ENCODE data around the gene FHIT.
"Not testable (repeated sequence)": the region's sequence is repeated elsewhere in the genome, so short reads cannot be mapped to it uniquely, and the experiment has no call there.

FHIT gene

GRCh38 chr3:59953104-59953503 is 1298.1 kb downstream of the FHIT start:
- no peak for DNase-seq

- DNase-seq = no peak
These were observed 1301.9 kb downstream of the FHIT start for GRCh38 chr3:59949311-59949710.

- no peak for DNase-seq
These were observed 1304.9 kb downstream of the FHIT start for GRCh38 chr3:59946401-59946800.

DNA sequence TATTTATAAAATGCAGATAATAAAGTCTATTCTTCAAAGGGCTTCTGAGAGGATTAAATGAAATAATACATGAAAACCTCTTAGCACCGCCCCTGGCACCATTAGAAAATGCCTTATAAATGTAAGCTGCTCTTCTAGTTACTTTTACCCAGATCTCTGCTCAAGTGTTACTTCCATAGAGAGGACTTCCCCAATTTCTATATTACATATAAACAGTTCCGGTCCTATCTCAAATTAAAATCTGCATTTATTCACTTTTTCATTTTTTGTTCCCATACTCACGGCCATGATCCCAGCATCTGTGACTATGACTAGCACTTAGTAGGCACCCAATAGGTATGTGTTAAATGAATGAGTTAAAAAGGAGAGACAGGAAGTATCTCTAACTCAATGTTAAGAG is 1310.5 kb downstream of the FHIT start:
- no peak for DNase-seq

- no peak for DNase-seq
These were observed 1311.3 kb downstream of the FHIT start for GRCh38 chr3:59939826-59940426.

DNA sequence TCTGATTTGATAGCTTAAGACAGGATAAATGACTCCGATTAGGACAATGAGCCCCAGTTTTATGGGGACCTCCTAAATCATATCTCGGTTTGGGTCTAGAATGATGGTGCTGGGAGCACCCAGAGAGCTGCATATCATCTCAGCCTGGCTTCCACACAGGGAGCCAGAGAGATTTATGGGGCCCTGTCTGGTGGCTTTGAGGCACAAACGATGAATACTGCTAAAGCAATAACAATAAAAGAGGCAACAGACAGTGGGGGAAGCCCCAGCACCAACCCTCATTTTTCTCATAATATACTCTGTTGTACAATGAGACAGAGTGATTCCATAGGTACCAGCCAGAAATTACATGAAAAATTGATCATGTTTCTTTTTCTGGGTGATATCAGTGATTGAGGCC is 1312.4 kb downstream of the FHIT start:
- DNase-seq = no peak

- DNase-seq = no peak
These were observed 1314.1 kb downstream of the FHIT start for GRCh38 chr3:59937201-59937600.

DNA sequence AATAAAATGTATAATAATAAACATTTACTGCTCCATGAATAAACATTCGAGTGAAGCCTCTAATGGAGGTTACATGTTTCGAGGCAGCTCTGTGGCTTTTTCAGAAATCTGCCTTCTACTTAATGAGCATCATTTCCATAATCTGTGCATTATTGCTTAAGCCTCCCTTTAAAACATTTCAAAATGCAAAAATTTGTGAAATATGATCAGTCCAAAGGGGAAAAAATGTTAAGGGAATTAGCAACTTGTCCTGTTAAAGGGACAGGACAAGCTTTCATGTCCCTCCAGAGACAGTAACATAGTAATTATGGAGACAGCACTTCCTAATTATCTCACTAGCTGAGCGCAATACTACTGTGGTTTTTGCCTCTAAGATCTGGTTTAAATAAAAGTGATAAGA is 1314.8 kb downstream of the FHIT start:
- DNase-seq = no peak

DNA sequence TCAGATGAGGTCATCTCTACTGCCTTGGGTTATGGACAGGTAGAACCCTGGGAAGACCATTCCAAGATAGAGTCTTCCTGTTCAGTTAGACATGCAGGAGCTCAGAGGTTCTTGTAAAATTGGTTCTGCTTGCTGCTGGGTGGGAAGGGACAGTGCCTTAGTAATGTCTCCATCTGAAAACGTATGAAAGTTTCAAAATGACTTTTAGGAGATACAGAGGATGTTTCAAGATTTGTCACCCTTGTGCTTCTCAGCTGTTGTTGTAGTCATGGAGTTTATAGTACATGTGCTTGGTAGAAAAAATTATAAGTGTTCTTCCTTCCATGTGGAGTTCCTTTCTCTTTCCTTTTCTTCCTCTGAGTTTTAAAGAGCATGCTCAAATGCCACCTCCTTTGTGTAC is 1316.2 kb downstream of the FHIT start:
- DNase-seq = no peak

DNA sequence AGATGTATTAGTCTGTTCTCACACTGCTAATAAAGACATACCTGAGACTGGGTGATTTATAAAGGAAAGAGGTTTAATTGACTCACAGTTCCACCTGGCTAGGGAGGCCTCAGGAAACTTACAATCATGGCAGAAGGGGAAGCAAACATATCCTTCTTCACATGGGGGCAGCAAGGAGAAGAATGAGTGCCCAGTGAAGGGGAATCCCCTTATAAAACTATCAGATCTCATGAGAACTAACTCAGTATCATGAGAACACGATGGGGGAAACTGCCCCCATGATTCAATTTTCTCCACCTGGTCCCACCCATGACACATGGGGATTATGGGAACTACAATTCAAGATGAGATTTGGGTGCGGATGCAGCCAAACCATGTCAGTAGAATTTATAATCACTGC is 1316.7 kb downstream of the FHIT start:
- DNase-seq = not testable (repeated sequence)

DNA sequence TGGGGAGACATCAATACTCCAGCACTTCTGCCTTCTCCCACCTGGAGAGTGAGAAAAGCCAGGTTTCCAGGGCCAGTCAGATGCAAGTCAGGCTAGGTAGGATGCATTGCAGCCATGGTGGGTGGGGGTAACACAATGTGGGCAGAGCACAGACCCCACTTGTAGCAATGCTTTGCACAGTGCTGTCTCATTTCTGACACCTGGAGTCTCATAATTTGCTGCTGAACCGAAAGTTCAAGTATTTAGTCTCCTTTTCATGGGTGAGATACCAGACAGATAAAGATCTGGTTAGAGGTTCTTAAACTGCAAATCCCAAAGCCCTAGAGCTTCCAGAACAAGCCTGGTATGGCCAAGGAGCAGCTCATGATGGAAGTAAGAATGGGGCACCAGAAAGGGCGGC is 1321.1 kb downstream of the FHIT start:
- no peak for DNase-seq

GRCh38 chr3:59927056-59927455 is 1324.2 kb downstream of the FHIT start:
- no peak for DNase-seq

DNA sequence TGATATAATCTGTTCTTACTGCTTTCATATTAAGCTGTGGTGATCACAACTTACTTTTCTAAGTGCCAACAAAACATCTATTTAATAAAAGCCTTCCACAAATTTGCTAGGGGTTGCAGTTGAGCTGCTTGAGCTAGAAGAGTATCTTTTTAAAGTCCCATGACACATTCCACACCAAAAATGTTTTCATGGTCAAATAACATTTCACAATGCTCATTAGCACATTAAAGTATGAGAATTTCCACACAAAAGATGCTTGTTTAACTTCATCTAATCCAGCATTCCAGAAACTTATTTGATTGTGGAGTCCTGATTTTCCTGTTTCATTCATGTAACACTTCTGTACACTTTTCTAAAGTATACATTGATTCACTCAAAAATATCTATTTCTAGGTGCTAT is 1325.3 kb downstream of the FHIT start:
- DNase-seq = no peak

DNA sequence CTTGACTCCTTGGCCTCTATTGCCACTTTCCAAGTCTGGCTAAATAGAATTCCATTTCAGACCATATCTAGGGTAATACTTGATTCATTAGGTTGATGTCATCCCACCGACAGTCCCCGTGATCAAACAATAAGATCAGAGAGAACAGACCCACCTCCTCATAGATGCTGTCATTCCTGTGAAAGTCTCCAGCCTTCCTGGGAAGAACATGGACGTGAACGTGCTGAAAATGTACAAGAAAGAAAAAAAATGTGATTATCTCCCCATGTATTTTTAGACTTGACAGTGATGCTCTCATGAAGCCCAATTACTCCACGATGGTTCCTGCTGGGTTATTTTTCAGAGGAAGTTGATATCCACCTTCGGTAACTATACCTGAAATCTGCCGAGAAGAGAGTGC is 1329.1 kb downstream of the FHIT start:
- no peak for DNase-seq

GRCh38 chr3:59920822-59921221 is 1330.4 kb downstream of the FHIT start:
- DNase-seq = no peak

- no peak for DNase-seq
These were observed 1331.7 kb downstream of the FHIT start for GRCh38 chr3:59919586-59919985.

DNA sequence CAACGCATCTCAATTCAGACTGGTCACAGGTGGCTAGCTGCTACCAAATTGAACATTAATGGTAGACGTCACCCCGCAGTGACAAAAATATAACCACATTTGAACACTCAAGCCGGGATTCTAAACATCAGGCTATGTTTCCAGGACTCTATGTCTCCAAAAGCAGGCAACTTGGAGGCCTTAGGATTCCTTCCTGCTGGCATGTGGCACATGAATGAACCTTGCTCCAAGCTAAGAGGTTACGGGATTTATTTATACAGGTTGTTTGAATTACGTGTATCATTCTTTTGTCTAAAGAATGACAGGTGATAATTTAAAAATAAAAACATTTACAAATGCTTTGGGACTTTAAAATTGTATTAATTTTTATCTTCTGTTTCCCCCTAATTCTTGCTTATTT is 1337.0 kb downstream of the FHIT start:
- no peak for DNase-seq

GRCh38 chr3:59913645-59914044 is 1337.6 kb downstream of the FHIT start:
- no peak for DNase-seq

DNA sequence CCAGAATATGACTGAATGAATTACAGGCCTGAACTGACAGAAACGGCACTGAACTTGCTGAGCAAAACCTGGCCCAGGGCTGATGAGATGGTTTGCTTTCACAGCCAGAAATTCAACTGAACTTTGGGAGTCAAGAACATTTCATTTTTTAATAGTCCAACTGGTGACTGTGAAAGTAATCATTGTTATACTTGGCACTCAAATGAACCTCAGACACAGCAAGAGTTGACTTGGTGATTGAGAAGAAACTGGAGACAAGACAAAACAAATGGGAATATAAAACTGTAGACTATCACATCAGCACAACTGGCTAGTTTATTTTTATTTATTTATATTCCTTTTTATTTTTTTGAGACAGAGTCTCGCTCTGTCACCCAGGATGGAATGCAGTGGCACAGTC is 1342.6 kb downstream of the FHIT start:
- no peak for DNase-seq

DNA sequence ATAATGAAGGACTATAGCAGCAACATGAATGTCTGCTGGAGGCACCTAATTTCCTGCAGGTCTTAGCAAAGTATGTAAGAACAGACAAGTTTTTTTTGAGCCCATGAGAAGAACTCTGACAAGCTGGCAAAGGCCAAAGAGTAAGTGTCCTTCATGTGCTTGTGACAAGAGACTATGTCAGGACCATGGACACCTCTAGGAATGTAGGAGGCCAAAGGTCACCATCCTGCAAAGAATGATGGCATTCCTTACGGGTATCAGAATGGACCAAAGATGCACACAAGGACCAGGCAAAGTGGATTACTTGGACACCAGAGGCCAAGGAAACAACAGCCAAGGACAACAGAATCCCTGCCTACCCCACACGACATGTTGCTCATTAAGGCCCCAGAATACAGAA is 1343.0 kb downstream of the FHIT start:
- no peak for DNase-seq

- no peak for DNase-seq
These were observed 1347.0 kb downstream of the FHIT start for GRCh38 chr3:59904296-59904695.

GRCh38 chr3:59899061-59899460 is 1352.2 kb downstream of the FHIT start:
- no peak for DNase-seq

DNA sequence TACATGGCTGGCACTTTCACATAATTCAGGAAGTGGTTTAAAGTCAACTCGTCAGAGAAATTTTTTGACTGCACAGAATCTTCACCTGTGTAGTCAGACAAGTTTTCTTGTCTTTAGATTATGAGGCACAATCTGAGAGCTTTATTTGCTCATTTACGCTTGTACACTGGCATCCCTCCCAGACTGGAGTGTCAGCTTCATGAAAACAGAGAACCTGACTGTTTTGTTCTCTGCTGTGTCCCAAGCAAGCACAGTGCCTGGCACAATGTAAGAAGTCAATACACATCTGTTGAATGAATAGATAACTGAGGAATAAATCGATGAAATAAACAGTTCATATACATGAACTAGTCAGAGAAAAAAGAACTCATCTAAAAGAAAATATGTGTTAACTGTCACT is 1355.3 kb downstream of the FHIT start:
- DNase-seq = no peak

DNA sequence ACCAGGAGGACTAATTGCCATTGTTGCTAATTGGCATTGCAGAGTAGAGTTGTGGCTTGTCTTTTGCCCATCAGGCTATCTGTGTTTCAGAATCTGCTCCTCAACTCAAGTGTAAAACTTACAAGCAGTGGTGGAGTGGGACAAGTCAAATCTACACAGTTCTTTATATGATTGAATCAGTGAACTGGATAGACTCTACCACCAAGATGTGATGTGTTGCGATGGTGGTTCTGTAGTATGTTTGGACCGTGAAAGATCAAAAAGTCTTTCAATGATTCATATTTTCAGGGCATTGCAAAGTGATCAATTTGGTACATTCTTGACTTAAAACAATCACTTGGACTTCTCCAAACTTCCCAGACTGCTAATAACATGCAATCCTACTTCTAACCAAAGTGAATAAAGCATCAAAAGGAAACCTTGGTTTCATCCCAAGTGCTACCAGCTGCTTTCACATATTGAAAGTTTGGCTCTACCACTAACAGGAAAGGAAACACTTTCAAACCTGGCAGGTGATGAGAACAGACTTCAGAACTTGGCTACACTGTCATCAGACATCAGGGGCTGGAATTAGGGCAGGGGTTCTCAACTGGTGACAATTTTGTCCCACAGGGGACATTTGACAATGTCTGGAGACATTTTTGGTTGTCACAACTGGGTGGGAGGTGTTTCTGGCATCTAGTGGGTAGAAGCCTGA is 1356.7 kb downstream of the FHIT start:
- DNase-seq = no peak

DNA sequence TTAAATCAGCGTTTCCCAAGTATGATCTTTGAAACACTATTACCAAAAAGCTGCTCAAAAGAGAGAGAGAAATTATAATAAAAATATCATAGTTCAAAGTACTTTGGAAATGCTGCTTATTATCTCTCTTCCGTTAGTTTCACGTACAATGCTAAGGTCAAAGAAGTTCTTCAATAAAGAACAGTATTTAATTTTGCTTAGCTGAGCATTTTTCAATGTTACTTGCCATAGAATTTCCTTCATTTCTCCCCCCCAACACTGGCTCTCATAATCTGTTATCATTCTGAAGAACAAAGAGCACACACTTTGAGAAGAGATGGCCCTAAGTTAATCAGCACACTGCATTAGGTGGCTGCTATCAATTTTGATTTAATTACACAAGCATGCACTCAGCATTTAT is 1360.6 kb downstream of the FHIT start:
- no peak for DNase-seq
